Middle frontal gyrus (tissue), 1 donor: Measurements from ENCODE around the gene PRKCI.
"Not testable (repeated sequence)": the region's sequence is repeated elsewhere in the genome, so short reads cannot be mapped to it uniquely, and the experiment has no call there.

ENCODE experiments used
- DNase-seq: peaks from one replicate; pipeline ENCODE4 v3.0.0-alpha.2; 2015; ENCODE audit warnings: low spot score; ENCODE audit errors: extremely low spot score

The PRKCI gene

DNA sequence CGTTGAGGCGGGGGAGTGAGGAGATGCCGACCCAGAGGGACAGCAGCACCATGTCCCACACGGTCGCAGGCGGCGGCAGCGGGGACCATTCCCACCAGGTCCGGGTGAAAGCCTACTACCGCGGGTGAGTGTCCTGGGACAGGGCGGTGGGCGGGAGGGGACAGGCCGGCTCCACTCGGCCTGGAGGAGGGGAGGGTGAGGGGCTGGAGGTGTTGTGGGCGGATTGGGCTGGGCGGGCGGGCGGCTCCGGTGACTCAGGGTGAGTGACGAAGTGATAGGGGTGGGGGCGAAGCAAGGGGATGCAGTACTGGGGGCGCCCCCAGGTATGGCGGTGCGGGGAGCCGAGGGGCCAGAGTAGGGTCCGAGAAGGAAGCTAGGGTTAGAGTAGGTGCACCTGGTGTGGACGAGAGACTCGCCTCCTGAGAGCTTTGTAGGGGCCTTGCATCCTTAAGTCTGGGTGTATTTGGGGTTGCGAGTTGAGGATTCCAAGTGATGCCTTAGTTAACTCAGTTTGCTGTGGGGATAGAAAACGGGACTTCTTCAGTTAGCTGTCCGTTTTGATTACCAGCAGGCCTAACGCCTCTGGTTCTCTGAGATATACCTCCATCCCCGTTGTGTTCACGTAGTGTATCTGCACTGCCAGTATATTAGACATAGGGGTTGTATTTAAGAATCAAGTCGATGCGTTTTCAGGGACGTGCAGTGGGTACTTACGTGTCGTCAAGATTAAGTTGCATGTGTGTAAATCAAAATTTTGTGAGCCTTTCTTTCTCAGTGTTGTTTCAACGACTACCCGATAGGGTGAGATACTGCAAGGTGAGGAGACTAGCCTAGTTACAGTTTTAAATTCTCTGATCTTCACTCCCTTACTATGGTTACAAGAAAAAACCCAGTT, 670 bp downstream of the PRKCI start:
- peak; percentile 22 for DNase-seq

DNA sequence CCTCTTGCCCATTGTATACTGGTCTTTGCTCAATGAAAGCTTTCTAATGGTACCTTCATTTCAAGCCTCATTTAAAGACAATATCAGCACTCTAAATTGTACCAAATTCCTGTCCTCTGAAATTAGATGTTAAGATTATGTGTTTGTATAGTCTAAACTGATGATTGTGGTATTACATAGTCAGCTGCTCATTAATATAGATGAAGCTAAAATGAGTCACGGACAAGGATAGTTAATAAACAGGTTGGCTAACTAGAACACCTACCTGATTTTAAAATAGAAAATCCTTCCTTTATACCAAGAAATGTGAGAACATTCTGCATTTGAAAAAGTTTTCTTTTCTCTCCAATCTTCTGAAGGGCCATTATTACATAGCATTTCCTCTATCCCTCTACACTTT, 2.9 kb downstream of the PRKCI start:
- no peak for DNase-seq

DNA sequence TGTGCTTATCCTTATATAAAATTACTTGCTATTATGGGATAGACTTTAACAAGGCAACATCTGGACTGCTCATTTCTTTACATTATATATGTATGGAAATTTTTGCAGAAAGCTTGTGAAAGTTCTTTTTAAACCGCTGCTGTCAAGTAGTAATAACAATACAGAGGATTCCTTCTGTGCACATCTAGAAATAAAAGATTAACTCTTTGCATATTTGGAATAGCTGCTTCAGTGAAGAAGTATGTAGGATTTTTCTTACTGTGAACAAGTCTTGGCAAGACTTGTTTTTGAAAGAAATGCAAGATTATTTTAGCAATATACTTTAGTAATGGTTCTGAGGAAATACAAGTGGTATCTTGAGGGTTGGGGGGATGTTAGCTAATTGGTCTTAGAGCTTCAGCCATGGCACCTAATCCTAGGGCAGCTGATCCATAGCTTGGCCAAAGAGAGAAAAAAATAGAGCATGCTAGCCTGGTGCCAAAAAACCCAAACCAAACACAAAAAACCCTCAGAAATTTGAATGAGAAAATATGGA, 4.3 kb downstream of the PRKCI start:
- no peak for DNase-seq

DNA sequence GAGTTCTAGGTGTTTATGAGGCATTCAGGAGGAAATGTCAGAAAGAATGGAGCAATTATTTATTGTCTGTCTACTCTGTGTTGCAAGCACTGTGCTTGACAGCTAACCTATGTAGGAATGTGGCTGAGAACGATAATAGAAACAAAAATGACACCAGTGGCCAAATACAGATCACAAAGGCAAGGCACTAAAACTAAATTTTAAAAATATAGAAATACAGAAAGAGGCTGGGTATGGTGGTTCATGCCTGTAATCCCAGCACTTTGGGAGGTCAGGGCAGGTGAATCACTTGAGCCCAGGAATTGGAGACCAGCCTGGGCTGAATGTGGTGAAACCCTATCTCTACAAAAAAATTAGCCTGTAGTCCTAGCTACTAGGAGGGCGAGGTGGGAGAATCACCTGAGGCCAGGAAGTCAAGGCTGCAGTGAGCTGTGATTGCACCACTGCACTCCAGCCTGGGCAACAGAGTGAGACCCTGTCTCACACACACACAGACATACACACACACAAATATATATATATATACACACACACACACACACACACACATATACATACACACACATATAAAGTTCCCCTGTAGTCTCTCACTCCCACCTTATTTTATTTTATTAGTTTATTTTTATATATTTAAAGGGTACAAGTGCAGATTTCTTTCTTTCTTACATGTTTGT, 6.0 kb downstream of the PRKCI start:
- no peak for DNase-seq

DNA sequence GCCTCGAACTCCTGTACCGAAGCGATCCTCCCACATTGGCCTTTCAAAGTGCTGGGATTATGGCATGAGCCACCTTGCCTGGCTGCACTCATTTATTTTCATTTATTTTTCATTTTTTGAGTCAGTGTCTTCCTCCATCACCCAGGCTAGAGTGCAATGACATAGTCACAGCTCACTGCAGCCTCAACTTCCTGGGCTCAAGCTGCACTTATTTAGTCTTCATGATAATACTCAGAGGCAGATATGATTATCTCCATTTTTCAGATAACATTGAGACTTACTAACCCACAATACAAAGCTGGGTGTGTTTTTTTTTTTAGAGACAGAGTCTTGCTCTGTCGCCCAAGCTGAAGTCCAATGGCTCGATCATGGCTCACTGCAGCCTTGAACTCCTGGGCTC, 10.0 kb downstream of the PRKCI start:
- DNase-seq, result no peak

DNA sequence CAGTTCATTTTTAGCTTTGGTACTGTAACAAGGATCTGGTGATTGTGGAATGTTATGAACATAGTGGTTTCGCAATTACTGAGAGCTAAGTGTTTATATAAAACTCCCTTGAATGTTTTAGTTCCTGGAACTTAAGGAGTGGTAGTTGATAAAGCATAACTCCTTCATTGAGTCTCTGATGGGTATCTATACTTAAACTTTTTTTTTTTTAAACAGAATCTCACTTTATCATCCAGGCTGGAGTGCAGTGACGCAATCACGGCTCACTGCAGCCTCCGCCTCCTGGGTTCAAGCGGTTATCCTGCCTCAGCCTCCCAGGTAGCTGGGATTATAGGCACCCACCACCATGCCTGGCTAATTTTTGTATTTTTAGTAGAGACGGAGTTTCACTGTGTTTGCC, 11.3 kb downstream of the PRKCI start:
- no peak for DNase-seq

DNA sequence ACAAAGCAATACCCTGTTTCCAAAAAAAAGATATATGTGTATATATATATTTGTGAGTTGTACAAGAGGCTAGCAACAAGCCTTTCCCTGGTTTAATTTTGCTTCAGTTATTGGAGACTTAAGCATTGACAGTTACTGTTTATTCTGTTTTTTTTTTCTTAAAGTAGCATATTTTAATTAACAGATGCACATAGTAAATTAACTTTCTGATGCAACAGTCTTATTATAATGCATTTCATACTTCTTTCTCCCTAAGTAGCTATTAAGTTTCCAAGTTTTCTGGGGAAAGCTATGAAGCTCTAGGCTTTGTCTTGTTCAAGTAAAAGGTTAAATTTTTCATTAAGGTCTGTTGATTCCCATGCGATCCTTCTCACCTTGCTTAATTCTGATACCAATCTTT, 17.9 kb downstream of the PRKCI start:
- no peak for DNase-seq

DNA sequence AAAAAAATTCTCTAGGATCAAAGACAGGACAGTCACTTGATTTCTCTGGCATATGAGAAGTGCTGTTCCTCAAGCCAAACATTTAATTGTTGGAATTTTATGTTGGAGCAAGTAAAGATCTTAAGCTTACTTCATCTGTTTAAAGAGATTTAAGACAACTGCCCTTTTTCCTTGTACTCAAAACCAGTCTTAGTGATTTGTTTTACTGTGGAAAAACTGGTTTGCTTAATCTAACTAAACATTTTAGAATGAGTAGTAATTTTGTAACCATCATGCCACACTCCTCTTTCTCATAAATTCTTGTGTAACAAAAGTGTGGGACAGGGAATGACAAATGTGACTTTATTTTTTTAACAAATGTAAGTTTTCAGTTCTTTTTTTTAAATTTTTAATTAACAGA, 18.4 kb downstream of the PRKCI start:
- DNase-seq, result no peak

DNA sequence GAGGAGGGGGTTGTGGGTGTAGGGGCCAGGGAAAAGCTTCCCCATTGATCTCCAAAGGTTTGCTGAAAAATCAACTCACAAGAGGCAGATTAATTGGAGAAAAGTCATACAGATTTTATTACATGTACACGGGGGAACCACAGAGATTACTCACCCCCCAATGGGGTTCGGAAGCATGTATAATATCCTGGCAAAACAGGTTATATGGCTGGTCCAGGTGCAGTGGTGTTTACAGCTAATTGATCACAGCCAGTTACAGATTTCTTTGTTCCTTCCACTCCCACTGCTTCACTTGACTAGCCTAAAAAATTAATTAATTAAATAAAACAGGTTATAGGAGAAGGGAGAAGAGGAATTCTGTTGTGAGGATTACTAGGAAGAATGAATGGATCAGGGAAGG, 22.4 kb downstream of the PRKCI start:
- DNase-seq, result no peak

DNA sequence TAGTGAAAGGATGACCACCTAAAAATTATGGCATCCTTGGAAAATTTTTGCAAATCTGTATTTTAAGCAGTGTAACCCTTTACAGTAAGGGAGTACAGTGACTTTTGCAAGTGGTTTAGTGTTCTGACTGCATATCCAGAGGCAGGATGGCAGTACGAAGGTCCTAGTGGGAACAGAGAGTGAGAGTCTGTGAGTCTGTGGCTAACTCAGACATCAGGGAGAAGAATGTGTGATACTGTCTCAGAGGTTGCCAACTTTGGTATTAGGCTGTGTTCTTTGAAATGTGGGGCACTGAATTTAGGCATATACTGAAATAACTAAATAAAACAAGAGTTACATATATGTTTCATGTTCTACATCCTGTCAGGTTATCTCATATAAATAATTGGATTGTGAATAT, 25.7 kb downstream of the PRKCI start:
- DNase-seq, result no peak

DNA sequence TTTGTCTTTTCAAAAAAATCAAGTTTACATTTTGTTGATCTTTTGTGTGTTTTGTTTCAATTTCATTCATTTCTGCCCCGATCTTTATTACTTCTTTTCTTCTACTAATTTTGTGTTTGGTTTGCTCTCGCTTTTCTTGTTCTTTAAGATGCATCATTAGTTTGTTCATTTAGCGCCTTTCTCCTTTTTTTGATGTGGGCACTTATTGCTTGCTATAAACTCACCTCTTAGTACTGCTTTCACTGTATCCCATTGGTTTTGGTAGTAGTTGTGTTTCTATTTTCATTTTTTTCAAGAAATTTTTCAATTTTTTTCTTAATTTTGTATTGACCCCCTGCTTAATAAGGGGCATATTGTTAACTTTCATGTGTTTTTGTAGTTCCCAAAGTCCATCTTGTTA, 34.4 kb downstream of the PRKCI start:
- DNase-seq, result no peak

DNA sequence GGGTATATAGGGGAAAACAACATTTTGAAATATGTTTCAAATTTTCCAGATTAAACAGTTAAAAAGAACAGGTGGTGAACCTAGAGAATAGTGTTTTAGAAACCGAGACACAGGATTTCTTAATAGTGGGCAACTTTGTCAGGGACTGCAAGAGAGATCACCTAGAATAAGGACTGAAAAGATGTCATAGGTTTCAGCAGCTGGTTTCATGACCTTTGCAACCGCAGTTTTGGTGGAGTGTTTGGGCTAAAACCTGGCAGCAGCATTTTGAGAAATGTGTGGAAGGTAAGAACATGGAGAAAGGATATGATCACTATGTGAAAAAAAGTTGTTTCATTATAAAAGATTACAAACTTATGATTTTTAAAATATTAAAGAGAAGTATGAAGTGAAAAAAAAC, 34.9 kb downstream of the PRKCI start:
- DNase-seq, result no peak

DNA sequence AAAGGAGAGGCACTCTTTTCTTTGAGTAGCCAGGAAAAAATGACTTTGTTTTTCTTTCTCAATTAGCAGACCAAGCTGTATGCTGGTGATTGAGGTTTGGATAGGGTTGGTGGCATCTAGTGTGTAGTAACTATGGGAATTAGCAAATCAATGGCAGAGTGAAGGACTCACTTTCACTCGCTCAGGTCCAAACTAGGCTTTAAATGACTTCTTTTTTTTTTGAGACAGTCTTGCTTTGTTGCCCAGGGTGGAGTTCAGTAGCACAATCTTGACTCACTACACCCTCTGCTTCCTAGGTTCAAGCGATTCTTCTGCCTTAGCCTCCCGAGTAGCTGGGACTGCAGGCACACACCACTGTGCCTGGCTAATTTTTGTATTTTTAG, 35.9 kb downstream of the PRKCI start:
- no peak for DNase-seq

DNA sequence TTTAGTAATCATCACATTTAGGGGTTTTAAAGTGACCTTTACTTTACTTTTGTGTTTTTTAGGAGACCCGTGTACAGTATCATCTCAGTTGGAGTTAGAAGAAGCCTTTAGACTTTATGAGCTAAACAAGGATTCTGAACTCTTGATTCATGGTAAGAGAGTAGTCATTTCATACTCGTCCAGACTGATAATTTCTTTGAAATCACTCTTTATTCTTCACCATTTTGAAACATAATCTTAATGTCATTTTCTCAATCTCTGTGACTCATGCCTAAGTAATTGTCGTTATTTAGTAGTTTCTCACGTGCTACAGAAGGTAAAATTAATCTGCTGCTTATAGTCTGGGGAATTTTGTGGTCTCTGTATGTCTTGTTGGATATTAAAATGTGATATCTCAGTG, 37.7 kb downstream of the PRKCI start:
- DNase-seq, result no peak

DNA sequence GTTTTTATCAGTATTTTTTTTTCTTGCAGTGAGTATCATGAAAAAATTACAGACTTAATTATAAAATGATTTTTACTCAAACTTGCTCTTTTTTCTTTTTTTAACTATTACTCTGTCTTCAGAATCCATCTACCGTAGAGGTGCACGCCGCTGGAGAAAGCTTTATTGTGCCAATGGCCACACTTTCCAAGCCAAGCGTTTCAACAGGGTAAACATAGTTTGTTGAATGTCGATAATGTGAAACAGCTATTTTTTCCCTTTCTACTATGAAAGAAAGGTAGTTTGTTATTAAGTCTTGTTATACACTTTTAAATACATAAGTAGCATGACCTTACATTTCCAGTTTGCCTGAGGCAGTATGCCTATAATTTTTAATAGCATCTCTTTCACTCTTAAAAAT, 45.6 kb downstream of the PRKCI start:
- DNase-seq, result no peak

DNA sequence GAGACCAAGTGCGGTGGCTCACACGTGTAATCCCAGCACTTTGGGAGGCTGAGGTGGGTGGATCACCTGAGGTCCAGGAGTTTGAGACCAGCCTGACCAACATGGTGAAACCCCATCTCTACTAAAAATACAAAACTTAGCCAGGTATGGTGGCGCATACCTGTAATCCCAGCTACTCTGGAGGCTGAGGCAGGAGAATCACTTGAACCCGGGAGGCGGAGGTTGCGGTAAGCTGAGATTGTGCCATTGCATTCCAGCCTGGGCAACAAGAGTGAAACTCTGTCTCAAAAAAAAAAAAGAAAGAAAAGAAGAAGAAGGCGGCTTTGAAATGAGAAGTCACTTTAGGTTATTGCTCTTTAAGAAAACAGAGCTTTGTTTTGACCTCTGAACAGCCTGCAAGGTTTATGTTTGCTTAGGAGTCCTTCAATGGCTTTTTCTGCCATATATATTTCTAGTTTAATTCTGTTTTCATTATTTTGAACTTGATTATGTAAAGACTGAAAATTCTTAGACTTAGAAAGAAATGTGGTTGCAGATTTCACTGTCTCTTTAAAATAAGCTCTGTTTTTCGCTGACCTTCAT, 47.5 kb downstream of the PRKCI start:
- DNase-seq, result not testable (repeated sequence)

DNA sequence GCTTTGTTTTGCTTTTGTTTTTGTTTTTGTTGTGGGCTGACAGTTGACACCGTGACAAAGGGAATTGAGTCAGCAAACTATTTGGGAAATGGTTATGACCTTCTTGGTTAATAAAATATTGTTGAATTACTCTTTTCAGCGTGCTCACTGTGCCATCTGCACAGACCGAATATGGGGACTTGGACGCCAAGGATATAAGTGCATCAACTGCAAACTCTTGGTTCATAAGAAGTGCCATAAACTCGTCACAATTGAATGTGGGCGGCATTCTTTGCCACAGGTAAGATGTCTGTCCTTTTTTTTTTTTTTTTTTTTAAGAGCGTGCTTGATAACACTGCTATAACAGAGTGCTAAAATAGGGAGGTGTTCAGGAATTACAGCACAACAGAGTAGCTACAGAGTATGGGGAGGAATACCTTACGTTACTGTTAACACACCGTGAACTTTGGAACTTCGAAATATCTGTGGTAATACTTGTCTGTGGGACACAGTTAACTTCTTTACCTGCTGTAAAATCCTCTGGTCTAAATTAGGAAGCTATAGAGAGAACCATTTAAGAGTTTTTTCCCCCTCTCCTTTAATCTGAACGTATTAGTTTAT, 48.2 kb downstream of the PRKCI start:
- DNase-seq, result no peak

DNA sequence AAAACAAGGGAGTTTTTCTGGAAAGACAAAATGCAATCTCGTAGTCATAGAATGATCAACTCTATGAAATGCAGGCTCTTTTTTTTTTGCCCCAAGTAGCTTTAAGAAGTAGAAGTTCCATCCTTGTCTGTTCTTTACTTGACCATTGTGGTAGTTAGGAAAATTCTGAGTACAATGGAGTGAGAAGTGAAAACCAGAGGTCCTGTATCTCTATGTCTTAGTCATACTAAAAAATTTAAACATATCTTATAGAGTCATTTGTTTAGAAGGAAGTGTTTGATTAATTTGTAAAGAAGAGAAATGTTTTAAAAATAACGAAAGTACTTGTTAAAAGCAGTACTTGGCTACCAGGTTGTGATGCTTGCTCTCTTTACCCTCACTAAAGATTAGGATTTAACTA, 52.4 kb downstream of the PRKCI start:
- no peak for DNase-seq

DNA sequence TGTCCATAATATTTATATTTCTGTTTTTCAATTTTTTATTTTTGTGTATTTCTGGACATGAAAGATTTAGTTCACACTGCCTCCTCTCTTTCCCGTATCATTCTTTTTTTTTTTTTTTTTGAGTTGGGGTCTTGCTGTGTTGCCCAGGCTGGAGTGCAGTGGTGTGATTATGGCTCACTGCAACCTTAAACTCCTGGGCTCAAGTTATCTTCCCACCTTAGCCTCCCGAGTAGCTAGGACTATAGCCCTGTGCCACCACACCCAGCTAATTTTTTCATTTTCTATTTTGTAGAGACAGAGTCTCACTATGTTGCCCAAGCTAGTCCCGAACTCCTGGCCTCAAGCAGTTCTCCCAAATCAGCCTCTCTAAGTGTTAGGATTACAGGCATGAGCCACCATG, 53.6 kb downstream of the PRKCI start:
- DNase-seq, result no peak

DNA sequence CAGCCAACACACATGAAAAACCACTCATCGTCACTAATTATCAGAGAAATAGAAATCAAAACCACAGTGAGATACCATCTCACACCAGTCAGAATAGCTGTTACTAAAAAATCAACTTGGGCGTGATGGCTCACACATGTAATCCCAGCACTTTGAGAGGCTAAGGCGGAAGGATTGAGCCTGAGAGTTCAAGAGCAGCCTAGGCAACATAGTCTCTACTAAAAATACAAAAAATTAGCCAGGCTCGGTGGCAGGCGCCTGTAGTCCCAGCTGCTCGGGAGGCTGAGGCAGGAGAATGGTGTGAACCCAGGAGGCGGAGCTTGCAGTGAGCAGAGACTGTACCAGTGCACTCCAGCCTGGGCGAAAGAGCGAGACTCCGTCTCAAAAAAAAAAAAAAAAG, 55.1 kb downstream of the PRKCI start:
- not testable (repeated sequence) for DNase-seq

DNA sequence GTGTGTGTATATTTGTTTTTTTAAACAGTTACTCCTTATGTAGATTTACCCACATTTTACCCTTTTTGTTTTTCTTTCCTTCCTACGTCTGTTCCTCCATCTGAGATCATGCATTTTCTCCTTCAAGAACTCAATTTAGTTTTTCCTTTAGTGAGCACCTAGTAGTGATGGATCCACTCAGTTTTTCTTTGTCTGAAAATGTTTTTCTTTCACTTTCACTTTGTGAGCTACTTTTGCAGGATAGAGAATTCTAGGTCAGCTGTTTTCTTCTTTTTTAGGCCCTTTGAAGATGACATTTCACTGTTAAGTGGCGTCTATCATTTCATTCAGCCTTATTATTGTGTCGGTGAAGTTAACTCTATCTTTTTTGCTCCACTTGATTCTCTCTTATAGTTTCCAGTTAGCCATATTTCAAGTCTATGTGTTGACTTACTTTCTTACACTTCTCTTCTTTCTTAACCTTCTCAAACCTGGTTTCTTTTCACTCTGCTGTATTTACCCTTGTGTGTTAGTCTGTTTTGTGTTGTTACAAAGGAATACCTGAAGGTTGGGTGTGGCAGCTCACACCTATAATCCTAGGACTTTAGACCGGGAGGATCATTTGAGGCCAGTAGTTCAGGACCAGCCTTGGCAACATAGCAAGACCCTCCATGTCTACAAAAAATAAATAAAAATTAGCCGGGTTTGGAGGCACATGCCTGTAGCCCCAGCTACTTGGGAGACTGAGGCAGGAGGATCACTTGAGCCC, 55.8 kb downstream of the PRKCI start:
- no peak for DNase-seq
